ENCODE measurements around the gene SPDL1.

GRCh38 chr5:169609716-169610115 lies 26.1 kb downstream of the SPDL1 start:
- TF ChIP-seq CTCF (conservative IDR thresholded peaks at IDR 0.05; ENCODE audit: low read depth, low read length) (no peak), EZH2 (IDR thresholded peaks at IDR 0.05; ENCODE audit: low read length, unreplicated experiment) (no peak)
